ENCODE data around the gene KLRD1.

DNA sequence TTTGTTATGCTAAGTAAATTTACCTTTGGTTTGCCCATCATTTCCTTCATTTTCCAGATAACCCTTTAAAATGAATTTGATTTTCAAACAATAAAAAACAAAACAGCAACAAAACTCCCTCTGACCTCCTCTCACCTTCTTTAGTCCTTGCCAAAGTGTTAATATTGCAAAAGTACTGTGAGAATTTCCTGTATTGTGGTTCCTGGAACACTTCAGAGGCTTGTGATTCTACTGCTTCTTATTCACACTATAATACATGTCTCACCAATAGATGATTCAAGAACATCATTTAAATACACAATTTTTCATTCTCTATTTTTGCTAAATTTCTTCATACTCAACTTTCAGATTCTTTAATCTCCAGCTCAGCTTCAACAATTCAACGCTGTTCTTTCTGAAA is at the start of gene KLRD1:
- TF ChIP-seq, protein P1, sequence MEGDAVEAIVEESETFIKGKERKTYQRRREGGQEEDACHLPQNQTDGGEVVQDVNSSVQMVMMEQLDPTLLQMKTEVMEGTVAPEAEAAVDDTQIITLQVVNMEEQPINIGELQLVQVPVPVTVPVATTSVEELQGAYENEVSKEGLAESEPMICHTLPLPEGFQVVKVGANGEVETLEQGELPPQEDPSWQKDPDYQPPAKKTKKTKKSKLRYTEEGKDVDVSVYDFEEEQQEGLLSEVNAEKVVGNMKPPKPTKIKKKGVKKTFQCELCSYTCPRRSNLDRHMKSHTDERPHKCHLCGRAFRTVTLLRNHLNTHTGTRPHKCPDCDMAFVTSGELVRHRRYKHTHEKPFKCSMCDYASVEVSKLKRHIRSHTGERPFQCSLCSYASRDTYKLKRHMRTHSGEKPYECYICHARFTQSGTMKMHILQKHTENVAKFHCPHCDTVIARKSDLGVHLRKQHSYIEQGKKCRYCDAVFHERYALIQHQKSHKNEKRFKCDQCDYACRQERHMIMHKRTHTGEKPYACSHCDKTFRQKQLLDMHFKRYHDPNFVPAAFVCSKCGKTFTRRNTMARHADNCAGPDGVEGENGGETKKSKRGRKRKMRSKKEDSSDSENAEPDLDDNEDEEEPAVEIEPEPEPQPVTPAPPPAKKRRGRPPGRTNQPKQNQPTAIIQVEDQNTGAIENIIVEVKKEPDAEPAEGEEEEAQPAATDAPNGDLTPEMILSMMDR (IDR thresholded peaks at IDR 0.05), result no peak
- TF ChIP-seq POLR2A (IDR thresholded peaks at IDR 0.05) (no peak), EP300 (IDR thresholded peaks at IDR 0.05) (no peak)
